ENCODE results near the gene TWSG1. TPM values are rescaled to one million over a fixed set of nuclear protein-coding genes. Genes with fewer than 3 reads are reported as not detected.

TWSG1 gene
- total RNA-seq, 1 donor from 2014 or later = 4.8 TPM

GRCh38 chr18:9416563-9417072, 82.0 kb downstream of the TWSG1 start:
- Mint-ChIP-seq H3K9me3 (no peaks in the 10 kb centered on the region), H3K4me3 (no peak overlapping the region), H3K36me3 (ENCODE audit: low read depth) (no peaks in the 10 kb centered on the region), H3K27ac (no peak overlapping the region), H3K27me3 (no peaks in the 10 kb centered on the region), H3K4me1 (peaks cover 4% of the 10 kb centered on the region)
- CTCF ChIA-PET = no interaction called here
- POLR2A ChIA-PET = no interaction called here
- intact Hi-C loops (cut with micrococcal nuclease) = no loop called here
- ATAC-seq (ENCODE audit: low read depth) (no peak), DNase-seq (no peak)
- no peak for TF ChIP-seq CTCF (IDR thresholded peaks at IDR 0.05)

- H3K27me3 Mint-ChIP-seq = no peaks in the 10 kb centered on the region
- DNase-seq = no peak
- ChIA-PET POLR2A (no interaction called here), CTCF (no interaction called here)
- H3K9me3 Mint-ChIP-seq = no peaks in the 10 kb centered on the region
- no peak for ATAC-seq (ENCODE audit: low read depth)
- no peaks in the 10 kb centered on the region for H3K36me3 Mint-ChIP-seq (ENCODE audit: low read depth)
- intact Hi-C loops (cut with micrococcal nuclease) = no loop called here
- no peak for TF ChIP-seq CTCF (IDR thresholded peaks at IDR 0.05)
- peaks cover 4% of the 10 kb centered on the region for H3K4me1 Mint-ChIP-seq
- no peak overlapping the region for H3K4me3 Mint-ChIP-seq
- no peak overlapping the region for H3K27ac Mint-ChIP-seq
Measured at GRCh38 chr18:9417073-9417851, 82.7 kb downstream of the TWSG1 start.

GRCh38 chr18:9418047-9418690, 83.6 kb downstream of the TWSG1 start:
- no peak overlapping the region for H3K27ac Mint-ChIP-seq

GRCh38 chr18:9419956-9420631, 85.5 kb downstream of the TWSG1 start:
- Mint-ChIP-seq H3K4me3 (no peak overlapping the region), H3K27me3 (no peaks in the 10 kb centered on the region), H3K4me1 (peaks cover 4% of the 10 kb centered on the region), H3K36me3 (ENCODE audit: low read depth) (no peaks in the 10 kb centered on the region), H3K27ac (no peak overlapping the region), H3K9me3 (no peaks in the 10 kb centered on the region)
- no peak for TF ChIP-seq CTCF (IDR thresholded peaks at IDR 0.05)
- ChIA-PET CTCF (no interaction called here), POLR2A (no interaction called here)
- DNase-seq = no peak
- ATAC-seq (ENCODE audit: low read depth) = no peak
- intact Hi-C loops (cut with micrococcal nuclease) = no loop called here

More at GRCh38 chr18:9418047-9418690, 83.6 kb downstream of the TWSG1 start:
- Mint-ChIP-seq H3K9me3 (no peaks in the 10 kb centered on the region), H3K4me3 (no peak overlapping the region), H3K4me1 (peaks cover 4% of the 10 kb centered on the region), H3K36me3 (ENCODE audit: low read depth) (no peaks in the 10 kb centered on the region), H3K27me3 (no peaks in the 10 kb centered on the region)
- ChIA-PET POLR2A (no interaction called here), CTCF (no interaction called here)
- intact Hi-C loops (cut with micrococcal nuclease) = no loop called here
- no peak for TF ChIP-seq CTCF (IDR thresholded peaks at IDR 0.05)
- no peak for DNase-seq
- no peak for ATAC-seq (ENCODE audit: low read depth)

Data from activated B cell treated with CpG ODN at 0.5 μM for 24 hours (primary cell).